Large intestine (tissue), 3 donors: Measurements from ENCODE around the gene CHSY1. TPM values are rescaled to one million over a fixed set of nuclear protein-coding genes. Genes with fewer than 3 reads are reported as not detected.

Experiments used
- DNase-seq, 2 donors: peaks; one replicate each; pipeline versions ENCODE4 v3.0.0 to v3.0.0-alpha.2; 2013
- H3K27ac ChIP-seq: one replicate; pipeline ENCODE4 v1.5.1; 2013; ENCODE audit warnings: low read length
- H3K27me3 ChIP-seq: 2 replicates; pipeline ENCODE4 v1.6.1; 2013; ENCODE audit warnings: low read length; ENCODE audit not compliant: control insufficient read depth, insufficient read depth
- H3K36me3 ChIP-seq: 2 replicates; pipeline ENCODE4 v1.6.1; 2013; ENCODE audit warnings: low read length; ENCODE audit not compliant: control insufficient read depth, insufficient read depth
- H3K4me1 ChIP-seq: one replicate; pipeline ENCODE4 v1.6.1; 2013; ENCODE audit warnings: low read length; ENCODE audit not compliant: control insufficient read depth, insufficient read depth
- H3K4me3 ChIP-seq: one replicate; pipeline ENCODE4 v1.5.1; 2013; ENCODE audit warnings: low read length
- H3K9me3 ChIP-seq: one replicate; pipeline ENCODE4 v1.6.1; 2013; ENCODE audit warnings: mild to moderate bottlenecking, low read depth, low read length, moderate library complexity; ENCODE audit not compliant: control insufficient read depth
- WGBS: methylation state at CpG from one replicate; pipeline ENCODE4 v1.1.5; 2013; ENCODE audit warnings: low lambda C conversion rate; ENCODE audit not compliant: insufficient coverage; 5-methylcytosine and 5-hydroxymethylcytosine counted together
- polyA plus RNA-seq: library from polyadenylated mRNA; unstranded; fragments of 120-200 nt; gene quantifications from one replicate; pipeline ENCODE4 v1.2.1, GENCODE V29; 2013

The CHSY1 gene
- polyA plus RNA-seq, 1 donor, result 14.9 TPM

DNA sequence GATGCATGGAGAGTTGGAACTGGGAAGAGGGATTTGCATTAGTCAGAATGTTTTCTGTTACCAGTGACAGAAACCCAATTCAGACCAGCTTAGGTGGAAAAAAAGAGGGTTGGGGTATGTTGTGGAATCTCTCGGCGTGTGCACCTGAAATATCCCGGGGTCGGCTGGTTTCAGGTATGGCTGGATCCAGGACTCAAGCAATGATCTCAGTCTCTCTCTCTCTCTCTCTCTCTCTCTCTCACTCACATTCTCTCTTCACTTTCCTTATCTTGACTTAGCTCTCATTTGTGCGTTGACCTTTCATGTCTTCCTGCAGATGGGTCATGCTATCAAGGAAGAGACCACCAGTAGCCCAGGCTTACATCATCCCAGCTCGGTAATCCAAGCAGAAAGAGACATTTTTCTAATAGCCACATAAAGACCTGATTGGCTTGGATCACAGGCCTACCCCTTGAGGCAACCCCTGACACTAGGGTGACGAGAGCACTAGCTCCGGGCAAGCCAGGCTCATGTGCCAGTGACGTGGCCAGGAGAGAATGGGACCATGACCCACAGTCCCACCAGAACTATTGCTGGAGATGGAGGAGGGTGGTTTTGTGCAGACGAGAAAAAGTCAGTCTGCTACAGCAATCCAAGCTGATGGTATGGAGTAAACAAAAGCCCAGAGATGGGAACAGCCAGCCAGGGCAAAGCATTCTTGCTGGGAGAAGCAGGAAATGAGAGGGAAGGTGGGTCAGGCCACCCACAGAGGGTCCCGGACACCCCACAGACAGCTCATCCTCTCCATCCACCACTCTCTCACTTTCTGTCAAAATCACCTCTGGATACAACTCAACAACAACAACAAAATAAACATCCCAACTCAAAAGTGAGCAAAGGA is 91.7 kb downstream of the CHSY1 start:
- WGBS, result 67% methylated on average over 3 of the region's 11 CpGs
- DNase-seq, result no peak
- Histone ChIP-seq H3K4me3 (no peak overlapping the region), H3K27ac (no peak overlapping the region), H3K36me3 (no peaks in the 10 kb centered on the region), H3K9me3 (peaks cover 7% of the 10 kb centered on the region), H3K27me3 (no peaks in the 10 kb centered on the region), H3K4me1 (no peaks in the 10 kb centered on the region)

DNA sequence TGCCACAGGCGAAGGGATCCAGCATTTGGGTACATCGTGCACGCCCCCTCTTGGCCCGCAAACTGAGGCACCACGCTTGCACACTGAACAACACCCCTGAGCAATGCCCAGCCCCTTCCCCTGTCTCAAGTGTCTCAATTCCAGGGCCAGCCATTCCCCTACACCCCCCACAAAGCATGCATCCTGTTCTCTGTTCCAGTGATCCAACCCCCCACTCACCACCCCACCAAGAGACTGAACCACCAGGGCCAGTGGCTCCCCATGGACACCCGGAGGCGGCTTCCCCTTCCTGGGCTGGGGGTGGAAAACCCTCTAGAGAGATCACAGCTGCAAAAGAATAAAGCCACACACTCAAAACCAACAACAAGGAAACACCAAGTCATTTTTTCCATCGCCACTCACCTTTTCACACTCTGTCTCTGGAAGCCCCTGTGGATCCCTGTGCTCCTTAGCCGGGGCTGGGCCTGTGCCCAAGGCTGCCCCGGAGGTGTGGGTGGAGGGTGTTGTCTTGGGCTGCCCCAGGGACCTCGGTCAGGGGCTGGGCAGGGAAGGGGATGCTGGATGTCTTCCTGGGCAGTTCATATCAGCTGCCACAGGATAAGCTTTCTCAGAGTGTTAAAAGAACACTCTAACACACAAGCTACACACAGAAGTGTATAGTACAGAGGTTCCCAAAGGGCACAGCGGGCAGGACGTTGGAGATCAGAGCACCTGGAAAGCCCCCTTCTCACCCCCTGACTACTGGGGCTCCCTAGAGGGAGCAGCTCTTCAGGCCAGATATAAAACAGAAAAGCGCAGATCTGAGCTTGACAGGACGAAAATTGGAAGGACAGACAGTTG is 92.5 kb downstream of the CHSY1 start:
- H3K27me3 ChIP-seq, result no peaks in the 10 kb centered on the region
- no peak overlapping the region for H3K27ac ChIP-seq
- H3K4me1 ChIP-seq, result no peaks in the 10 kb centered on the region
- no peaks in the 10 kb centered on the region for H3K9me3 ChIP-seq
- no peak for DNase-seq
- H3K36me3 ChIP-seq, result no peaks in the 10 kb centered on the region
- H3K4me3 ChIP-seq, result no peak overlapping the region
- WGBS, result no CpG with 5 or more reads among the region's 15 CpGs

DNA sequence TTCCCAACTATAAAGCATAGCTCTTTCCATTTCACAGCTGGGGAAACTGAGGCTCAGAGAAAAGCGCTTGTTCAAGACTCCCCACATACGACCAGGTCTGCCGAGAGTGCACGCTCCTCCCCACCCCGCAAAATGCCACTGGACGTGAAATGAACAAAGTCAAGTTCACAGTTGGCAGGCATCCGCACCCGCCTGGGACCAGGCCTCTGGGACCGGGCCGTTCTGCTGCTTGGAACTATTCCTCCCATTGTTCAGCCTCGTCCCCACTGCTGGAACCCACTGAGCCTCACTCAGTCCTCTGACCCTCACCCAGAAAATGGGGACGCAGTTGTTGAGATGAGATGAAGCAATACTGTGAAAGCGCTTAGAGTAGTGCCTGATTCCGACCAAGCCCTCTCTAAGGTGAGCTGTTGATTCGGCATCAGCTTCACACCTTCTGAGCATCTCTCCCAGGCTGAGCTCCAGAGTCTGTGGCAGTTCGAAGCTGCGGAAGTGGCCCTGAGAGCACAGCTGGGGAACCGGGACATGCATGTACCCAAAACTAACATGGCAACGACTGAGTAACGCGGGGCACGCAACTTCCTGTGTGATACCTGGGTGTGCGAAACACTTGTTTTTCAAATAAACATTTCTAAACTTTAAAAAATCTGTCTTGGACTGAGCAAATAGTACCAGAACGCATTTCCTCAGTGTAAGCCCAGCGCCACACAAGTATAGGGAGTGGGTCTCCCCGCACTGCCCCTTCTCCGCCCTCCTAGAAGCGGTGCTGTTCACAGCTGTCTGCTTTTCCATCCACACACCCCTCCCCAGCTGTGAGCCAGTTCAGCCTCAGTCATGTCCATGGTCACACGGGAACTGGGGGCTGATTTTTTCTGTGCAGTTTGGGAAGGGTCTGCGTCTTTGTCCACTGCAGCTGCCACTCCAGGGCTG is 93.4 kb downstream of the CHSY1 start:
- DNase-seq, result no peak
- no peaks in the 10 kb centered on the region for H3K27me3 ChIP-seq
- no peaks in the 10 kb centered on the region for H3K36me3 ChIP-seq
- H3K9me3 ChIP-seq, result no peaks in the 10 kb centered on the region
- 90% methylated on average over 5 of the region's 30 CpGs for WGBS
- H3K4me1 ChIP-seq, result no peaks in the 10 kb centered on the region
- no peak overlapping the region for H3K27ac ChIP-seq
- no peak overlapping the region for H3K4me3 ChIP-seq

DNA sequence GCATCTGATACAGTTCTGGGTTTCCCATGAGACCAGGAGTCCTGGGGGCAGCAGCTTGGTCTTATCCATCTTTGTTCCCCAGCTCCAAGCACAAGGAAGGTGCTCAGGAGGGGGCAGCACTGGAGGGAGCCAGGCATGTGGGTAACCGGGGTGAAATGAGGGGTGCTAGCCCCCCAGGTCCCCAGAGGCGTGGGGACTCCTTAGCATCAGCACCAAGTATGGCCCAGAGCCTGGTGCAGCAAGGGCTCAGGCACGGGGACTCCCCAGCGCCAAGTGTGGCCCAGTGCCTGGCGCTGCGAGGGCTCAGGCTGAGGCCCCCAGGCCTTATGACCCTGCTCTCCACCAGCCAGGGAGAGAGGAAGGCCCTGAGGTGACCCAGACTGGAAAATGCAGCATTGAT is 94.1 kb downstream of the CHSY1 start:
- no CpG with 5 or more reads among the region's 6 CpGs for WGBS
- H3K36me3 ChIP-seq, result no peaks in the 10 kb centered on the region
- H3K27me3 ChIP-seq, result no peaks in the 10 kb centered on the region
- H3K4me1 ChIP-seq, result no peaks in the 10 kb centered on the region
- H3K9me3 ChIP-seq, result peaks cover 2% of the 10 kb centered on the region
- H3K4me3 ChIP-seq, result no peak overlapping the region
- no peak overlapping the region for H3K27ac ChIP-seq
- DNase-seq, result no peak

DNA sequence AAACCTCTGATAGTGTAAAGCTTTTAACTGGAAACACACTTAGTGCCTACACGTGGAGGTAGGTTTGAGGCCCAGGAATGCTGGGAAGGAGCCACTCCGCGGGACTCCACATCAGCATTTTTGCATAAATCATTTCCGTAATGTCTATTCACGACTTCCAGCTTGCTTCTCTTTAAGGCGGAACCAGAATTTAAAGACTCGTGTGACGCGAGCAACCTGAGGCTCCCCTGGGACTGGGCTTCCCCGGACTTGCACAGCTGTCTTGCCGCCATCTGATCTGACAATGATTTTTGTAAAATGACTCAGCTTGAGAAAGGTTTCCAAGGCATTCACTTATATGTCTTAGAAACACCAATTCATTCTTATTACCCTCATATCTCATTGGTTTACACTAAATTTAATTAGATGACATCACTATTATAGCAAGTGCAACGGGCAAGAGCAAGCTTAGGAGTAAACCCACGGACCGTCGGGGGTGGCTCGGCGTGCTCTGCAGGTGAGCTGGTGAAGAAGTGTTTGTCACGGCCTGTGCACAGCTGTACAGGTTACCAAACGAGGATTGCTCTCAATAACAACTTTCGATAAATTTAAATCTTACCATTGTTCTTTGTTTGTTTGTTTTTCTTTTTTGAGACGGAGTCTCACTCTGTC is 95.2 kb downstream of the CHSY1 start:
- Histone ChIP-seq H3K27me3 (no peaks in the 10 kb centered on the region), H3K36me3 (no peaks in the 10 kb centered on the region), H3K27ac (no peak overlapping the region), H3K4me3 (no peak overlapping the region), H3K9me3 (peaks cover 2% of the 10 kb centered on the region), H3K4me1 (no peaks in the 10 kb centered on the region)
- DNase-seq, result no peak
- WGBS, result 93% methylated on average over 3 of the region's 21 CpGs

DNA sequence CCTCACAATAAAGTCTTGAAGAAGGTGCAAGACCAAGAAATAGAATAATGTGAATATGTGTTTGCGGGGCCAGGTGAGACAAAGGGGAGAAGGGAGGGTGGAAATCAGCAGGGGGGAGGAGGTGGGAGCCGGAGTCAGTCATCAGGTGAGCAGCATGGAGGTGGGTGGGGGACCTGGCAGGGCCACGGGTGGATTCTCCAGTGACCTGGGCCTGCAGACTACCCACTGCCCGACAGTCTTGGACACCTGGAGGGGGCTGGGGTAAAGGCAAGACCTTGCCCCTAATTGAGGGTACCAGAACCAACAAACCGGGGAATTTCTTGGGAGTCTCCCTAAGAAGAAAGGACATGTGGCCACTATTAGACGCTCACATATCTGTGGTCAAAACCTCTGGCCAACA is 95.8 kb downstream of the CHSY1 start:
- WGBS, result 100% methylated on average over 1 of the region's 6 CpGs
- H3K9me3 ChIP-seq, result peaks cover 2% of the 10 kb centered on the region
- no peak overlapping the region for H3K27ac ChIP-seq
- no peaks in the 10 kb centered on the region for H3K36me3 ChIP-seq
- no peak overlapping the region for H3K4me3 ChIP-seq
- no peaks in the 10 kb centered on the region for H3K27me3 ChIP-seq
- no peak for DNase-seq
- H3K4me1 ChIP-seq, result no peaks in the 10 kb centered on the region

DNA sequence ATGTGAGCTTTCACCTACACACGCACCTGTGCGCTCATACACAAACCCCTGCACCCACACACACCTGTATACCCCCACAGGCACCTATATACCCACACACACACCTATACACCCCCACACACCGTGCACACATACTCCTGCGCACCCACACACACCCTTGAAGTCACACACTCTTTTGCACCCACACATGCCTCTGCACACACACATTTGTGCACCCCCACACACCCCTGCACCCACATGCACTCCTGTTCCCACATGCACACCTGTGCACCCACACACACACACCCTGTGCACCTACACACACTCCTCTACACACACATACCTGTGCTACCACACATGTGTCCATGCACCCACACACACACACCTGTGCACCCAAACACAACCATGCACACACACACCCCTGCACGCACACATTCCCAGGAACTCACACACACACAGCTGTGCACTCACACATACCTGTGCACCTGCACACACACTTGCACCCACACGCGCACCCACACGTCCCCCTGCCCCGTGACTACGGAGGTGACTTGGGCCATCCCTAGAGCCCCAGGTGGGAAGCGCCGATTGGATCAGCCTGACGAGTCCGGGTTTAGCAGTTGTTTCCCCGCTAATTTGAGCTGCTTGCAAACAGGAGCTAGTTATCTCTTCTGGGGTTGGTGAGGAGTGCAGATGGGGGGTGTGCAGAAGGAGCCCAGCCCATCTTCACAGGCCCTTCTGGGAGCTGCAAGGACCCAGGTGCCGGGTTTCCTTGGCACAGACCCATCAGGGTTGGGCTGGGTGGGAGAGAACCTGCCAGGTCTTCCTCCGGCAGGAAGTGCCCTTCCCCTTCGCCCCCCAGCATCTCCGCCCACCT is 97.8 kb downstream of the CHSY1 start:
- no peak for DNase-seq
- Histone ChIP-seq H3K27ac (no peak overlapping the region), H3K36me3 (no peaks in the 10 kb centered on the region), H3K9me3 (peaks cover 2% of the 10 kb centered on the region), H3K4me3 (no peak overlapping the region), H3K4me1 (no peaks in the 10 kb centered on the region), H3K27me3 (no peaks in the 10 kb centered on the region)
- no CpG with 5 or more reads among the region's 19 CpGs for WGBS

DNA sequence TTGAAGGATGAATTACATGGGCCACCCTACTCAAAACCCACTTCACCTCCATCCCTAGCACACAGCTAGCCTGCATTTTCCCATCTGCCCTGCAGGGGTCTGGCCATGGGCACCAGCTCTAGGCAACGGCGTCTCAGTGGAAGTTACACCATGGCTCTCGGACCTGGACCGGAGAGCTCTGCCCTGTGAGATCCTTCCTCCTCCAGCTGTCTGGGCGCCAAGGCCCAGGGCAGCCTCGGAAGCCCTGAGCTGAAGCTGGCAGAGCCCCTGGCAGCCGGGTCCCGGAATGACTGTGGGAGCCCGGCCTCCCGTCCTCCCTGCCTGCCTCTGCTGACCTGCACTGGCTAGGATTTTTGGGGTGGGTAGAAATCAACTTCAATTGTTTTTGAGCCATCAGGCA is 98.9 kb downstream of the CHSY1 start:
- no peaks in the 10 kb centered on the region for H3K4me1 ChIP-seq
- no peak overlapping the region for H3K4me3 ChIP-seq
- H3K27me3 ChIP-seq, result no peaks in the 10 kb centered on the region
- DNase-seq, result no peak
- H3K27ac ChIP-seq, result no peak overlapping the region
- peaks cover 2% of the 10 kb centered on the region for H3K9me3 ChIP-seq
- WGBS, result no CpG with 5 or more reads among the region's 10 CpGs
- H3K36me3 ChIP-seq, result no peaks in the 10 kb centered on the region

DNA sequence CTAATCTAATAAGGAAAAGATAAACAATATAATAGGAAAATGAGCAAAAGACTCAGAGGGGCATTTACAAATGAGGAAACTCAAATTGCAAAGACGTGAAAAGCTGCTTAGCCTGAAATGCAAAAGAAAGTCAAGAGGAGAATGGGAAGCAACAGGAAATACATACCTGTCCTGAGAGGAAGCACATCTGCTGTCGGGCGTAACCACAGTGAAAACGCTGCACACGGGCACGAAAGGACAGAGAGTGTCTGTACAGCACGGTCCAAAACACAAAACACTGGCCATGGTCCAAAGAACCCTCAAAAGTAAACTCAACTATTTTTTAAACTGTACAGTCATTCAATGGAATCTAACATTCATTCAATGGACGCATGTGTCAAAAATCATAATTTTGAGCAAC is 100.6 kb downstream of the CHSY1 start:
- H3K27ac ChIP-seq, result no peak overlapping the region

More for the DNA sequence above, 100.6 kb downstream of the CHSY1 start:
- DNase-seq, result no peak
- peaks cover 2% of the 10 kb centered on the region for H3K9me3 ChIP-seq
- no peaks in the 10 kb centered on the region for H3K27me3 ChIP-seq
- H3K4me3 ChIP-seq, result no peak overlapping the region
- H3K36me3 ChIP-seq, result no peaks in the 10 kb centered on the region
- WGBS, result 60% methylated on average over 4 of the region's 8 CpGs
- H3K4me1 ChIP-seq, result no peaks in the 10 kb centered on the region
